GM19043 (cell line): ENCODE data around the gene UNKL.

Experiments used
- ATAC-seq: cut with Tn5 transposase; IDR thresholded peaks from one replicate; pipeline ENCODE4 v1.9.1; 2021; ENCODE audit warnings: low read depth; ENCODE audit not compliant: unreplicated experiment

Gene UNKL

GRCh38 chr16:1314399-1315068 lies 100.0 kb downstream of the UNKL start:
- ATAC-seq, result no peak

GRCh38 chr16:1313721-1314369 lies 100.7 kb downstream of the UNKL start:
- ATAC-seq, result no peak
